GM12864 (cell line): ENCODE data around the gene PSMB1.

ENCODE experiments used
- DNase-seq: peaks from one replicate; pipeline ENCODE4 v3.0.0-alpha.2; 2011; ENCODE audit warnings: low read depth
- H3K4me3 ChIP-seq: 2 replicates; pipeline ENCODE4 v1.5.1; 2011; ENCODE audit warnings: mild to moderate bottlenecking, low read depth, low read length, control low read depth
- CTCF ChIP-seq: IDR thresholded peaks from 2 replicates; pipeline ENCODE4 v1.5.1; 2011; ENCODE audit warnings: low read depth, mild to moderate bottlenecking, moderate library complexity, low read length, control low read depth, inconsistent platforms; ENCODE audit errors: missing control alignments

The PSMB1 gene

GRCh38 chr6:170524172-170524502 is 29.0 kb downstream of the PSMB1 start:
- DNase-seq, result no peak
- TF ChIP-seq CTCF, result no peak
- H3K4me3 ChIP-seq, result no peak overlapping the region

- TF ChIP-seq CTCF, result no peak
- no peak overlapping the region for H3K4me3 ChIP-seq
- DNase-seq, result no peak
These were observed 29.6 kb downstream of the PSMB1 start for GRCh38 chr6:170523256-170524171.

GRCh38 chr6:170522565-170523183 is 30.4 kb downstream of the PSMB1 start:
- TF ChIP-seq CTCF, result peak; percentile 41
- H3K4me3 ChIP-seq, result no peak overlapping the region
- DNase-seq, result no peak

- DNase-seq, result peak; percentile 33
- TF ChIP-seq CTCF, result peak; percentile 83
- no peak overlapping the region for H3K4me3 ChIP-seq
These were observed 36.1 kb downstream of the PSMB1 start for GRCh38 chr6:170516783-170517616.

GRCh38 chr6:170514908-170515307 is 38.2 kb downstream of the PSMB1 start:
- H3K4me3 ChIP-seq, result no peak overlapping the region
- DNase-seq, result no peak
- TF ChIP-seq CTCF, result no peak

- TF ChIP-seq CTCF, result no peak
- no peak for DNase-seq
- H3K4me3 ChIP-seq, result no peak overlapping the region
These were observed 40.9 kb downstream of the PSMB1 start for GRCh38 chr6:170512249-170512648.
